ENCODE measurements around the gene ZNF804B.
"Not testable (repeated sequence)": the region's sequence is repeated elsewhere in the genome, so short reads cannot be mapped to it uniquely, and the experiment has no call there.

The ZNF804B gene

DNA sequence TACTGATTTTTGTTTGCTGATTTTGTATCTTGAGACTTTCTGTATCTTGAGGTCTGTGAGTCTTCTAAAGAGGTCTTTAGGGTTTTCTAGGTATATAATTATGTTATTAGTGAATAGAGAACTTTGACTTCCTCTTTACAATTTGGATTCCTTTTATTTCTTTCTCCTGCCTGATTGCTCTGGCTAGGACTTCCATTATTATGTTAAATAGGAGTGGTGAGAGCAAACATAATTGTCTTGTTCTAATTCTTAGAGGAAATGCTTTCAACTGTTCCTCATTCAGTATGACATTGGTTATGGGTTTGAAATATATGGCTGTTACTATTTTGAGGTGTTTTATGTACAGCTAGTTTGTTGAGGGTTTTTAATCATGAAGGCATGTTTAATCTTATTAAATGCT, 344.1 kb downstream of the ZNF804B start:
- no peak for DNase-seq

DNA sequence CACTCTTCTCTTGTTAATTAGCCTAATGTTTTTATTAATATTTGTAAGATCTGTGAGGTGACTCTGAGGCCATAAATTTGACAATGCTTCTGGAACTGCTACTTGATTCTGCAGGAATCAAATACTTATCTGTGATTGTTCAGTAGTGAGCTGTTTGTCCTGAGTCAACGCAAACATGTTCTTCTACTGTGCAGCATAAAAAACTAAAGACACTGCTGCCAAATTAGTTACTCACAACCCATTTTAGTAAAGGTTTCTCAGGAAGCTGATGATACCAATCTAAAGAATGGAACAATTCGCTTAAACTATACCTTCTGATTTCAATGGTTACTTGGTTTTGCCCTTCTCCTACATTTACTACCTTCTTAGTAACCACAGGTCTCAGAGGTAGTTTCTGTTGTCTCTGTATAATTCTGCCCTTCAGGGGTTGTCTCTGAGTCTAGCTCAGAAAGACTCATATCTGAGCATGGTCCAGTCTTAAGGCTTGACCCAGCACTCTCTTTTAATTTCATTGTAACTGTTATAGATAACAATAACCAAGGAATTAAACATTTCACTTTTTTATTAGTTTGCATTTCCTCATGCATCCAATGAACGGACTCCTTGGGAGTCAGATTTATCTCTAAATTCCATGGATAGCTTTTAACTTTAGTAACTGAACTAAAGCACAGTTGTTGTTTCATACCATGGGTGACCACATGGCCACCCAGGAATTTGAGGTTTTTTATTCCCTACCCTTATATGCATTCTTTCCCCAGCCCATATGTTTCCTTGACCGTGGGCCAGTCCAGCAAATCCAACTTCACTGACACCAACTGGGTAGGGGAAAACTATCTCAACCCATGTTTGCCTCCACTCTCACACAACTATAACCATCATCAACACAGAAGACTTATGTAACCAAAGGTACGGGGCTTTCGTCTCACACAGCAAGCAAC, 345.5 kb downstream of the ZNF804B start:
- DNase-seq, result no peak

DNA sequence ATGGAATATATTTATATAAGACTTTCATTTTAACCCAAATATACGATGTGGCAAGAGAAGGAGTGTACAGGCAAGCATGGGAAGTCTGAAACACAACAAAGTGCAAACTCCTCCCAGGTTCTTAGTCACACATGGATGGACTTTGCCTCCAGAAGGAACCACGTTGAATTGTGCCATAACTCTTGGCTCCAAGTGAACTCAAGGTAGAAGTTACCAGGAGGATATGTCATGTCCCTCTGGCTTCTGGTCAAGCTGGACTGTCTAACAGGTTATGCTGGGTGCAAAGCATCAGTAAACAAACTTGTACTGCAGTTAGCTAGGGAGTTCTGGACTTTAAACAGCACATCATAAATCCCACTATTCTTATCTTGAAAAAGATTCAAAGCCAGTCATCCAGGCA, 364.4 kb downstream of the ZNF804B start:
- no peak for DNase-seq

DNA sequence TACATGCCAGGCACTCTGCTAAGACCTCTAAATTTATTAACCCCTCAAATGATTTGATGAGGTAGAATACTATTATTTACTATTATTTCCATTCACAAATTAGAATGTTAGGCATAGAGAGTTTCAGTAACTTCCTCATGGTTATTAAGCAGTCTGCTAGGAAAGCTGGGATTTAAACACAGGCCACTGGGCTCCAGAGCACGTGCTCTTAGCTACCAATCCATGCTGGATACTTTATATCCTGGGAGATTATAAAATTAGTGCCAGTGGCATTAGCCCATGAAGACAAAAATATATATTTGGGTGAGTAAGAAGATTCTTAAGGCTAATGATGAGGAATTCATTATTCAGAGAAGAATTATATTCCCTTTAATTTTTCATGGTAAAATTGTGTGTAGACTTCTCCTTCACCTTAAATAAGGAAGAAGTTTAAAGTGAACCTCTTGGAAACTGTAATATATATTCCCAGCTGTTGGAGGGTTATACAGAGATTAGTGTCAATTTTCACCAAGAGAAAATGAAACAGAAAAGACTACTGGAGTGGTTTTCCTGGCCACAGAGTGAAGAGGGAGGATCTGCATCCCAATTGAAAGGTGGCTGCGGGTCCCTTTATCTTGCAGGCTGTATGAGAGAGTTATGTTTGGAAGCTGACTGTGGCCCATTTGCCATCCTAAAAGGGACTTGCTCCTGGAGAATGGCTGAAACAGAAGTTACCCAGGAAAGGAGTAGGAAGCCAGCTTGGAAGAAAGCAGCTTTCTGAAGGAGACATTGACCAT, 370.3 kb downstream of the ZNF804B start:
- no peak for DNase-seq

DNA sequence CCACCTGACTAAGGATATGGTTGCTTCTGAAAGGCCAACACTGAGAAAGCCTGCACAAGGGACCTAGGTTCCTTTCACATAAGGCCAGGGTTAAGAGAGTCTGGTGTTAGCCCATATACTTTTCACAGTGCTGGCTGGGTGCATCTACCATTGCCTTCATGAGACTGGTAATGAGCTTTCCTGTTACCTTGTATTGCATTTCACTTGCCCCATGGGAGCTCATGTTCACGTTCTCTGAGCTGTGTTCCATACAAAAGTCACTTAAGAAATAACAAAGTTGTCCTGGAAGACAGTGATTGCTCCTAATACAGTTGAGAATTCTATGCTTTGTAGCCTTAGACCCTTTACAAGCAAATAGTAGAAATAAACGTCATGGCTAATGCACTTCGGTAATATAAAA, 373.9 kb downstream of the ZNF804B start:
- DNase-seq, result no peak

DNA sequence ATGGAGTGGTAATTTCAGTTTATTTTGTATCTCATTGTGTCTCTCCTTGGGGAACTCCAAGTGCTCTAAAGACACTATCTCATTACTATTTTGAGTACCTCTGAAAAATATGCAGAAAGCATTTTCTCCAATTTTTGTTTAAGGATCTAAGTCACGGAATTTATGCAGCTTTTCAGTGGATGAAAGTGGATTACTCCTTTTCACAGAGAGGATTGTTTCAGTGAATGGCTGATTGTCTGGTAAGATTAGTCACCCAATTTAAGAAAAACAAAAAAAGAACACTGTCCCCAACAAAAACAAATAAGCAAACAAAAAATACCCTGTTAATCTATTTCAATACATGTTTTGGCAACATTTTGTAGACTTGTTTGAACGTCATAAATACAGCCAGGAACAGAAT, 374.3 kb downstream of the ZNF804B start:
- no peak for DNase-seq

DNA sequence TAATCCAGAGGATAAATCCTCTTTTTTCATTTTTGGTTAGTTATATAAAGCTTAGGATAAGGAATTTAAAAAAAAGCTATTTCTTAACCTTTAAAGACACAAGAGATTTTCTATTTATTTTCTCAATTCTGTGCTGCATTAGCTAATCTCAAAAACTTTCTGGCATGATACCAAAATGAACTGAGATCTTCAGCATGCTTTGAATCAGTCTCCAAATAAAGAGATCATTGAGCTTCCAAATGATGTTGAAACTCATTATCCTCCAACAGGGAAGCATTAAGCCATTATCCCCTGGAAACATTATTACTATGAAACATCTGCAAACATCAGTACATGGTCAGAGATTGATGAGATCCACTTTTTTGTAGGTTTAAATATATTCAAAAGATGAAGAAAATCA, 386.3 kb downstream of the ZNF804B start:
- DNase-seq, result no peak

DNA sequence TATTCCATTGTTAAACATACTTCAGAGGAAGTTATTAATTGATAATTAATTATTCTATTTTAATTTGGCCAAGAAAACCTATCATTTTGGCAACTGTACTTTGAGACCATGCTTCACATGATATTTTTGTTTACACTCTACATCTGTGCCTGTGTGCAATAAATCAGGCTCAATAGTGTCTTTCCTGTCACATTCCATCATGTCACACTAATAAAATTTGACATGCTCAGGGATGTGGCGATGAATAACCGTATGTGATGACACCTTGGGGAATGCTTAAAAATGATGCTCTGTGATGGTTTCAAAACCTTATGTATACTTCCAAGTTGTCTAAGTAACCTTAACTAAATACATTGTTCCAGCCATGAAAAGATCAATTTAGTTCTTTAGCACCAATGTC, 400.6 kb downstream of the ZNF804B start:
- no peak for DNase-seq

DNA sequence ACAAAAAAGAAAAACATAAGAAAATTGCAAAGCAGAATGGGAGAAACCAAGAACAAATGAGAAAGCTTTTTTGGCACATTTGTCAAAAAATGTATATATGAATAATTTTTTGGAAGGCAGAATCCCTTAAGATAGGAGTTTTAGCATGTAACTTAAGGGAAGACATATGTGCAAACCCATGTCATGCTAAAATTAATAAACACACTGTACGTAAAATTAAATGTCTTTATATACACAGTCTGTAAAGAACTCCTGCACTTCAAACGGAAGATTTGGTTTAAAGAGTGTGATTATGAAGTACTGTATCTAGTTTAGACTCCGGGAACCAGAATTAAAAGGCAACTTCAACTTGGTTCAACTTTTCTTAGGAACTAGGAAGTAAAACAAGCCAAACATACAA, 405.9 kb downstream of the ZNF804B start:
- no peak for DNase-seq

DNA sequence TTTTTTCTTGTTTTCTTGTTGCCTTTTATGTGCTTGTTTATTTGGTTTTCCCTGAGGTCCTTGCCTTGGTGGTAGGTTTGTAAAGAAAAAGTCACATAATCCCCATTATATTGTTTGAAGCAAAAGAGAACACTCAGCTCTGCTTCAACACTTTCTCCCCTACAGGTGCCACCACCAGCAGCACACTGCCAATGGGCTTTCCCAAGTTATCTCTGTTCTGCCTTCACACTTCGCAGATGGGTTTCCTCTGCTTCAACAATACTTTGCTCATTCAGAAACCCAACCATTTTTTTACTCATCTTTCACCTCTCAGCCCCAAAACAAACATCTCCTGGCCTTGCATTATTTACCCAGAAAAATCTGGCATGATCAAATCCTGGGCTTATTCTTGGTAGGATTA, 411.1 kb downstream of the ZNF804B start:
- no peak for DNase-seq

DNA sequence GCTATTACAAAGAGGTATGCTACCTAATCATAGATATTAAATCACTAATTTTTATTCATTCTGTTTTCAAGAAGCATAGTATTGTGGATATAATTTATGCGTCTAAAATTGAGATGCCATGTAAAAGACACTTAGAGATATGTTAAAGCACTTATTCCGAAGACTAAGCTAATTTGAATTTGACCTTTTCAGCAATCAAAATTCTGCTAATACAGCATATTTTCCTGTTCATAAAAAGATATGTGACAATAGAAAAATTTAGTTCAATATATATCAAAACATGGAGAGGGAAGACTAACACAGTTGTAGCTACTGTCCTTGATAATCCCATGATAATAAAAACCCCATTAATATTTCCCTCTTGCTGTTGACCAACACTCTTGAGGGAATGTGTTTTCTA, 422.6 kb downstream of the ZNF804B start:
- DNase-seq, result no peak

DNA sequence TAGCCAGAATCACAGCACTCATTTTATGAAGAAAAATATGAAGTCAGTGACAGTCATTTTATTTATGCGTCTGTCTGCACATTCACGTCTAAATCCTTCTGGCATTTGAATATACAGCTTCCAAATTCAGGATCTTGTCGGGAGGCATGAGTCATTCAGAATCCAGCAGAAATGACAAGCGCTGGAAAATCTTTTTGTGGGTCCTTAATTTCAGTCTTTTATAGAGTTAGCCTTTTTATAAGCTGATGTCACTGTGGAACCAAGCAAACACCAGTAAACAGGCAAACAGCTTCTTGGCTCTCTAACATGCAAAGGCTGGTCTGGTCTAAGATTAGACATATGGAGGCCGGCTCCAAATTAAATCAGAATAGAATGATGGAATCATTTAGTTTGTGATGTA, 424.2 kb downstream of the ZNF804B start:
- DNase-seq, result no peak

DNA sequence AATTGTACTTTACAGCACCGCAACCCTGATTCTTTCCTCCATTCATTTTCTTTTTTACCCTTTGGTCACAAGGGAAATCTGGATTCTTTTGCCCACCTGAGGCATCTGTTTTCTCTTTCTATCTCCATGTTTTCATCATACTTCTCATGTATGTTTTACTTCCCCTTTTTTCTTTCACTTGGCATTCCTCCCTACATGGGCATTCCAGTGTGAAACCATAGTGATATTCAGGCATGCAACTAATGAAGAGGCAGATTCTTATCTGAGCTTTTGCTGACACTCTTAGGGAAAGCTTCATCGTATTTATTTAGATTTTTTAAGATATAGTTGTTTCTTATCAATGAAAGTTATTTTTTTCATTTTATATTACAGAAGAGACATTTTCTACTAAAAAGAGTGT, 441.3 kb downstream of the ZNF804B start:
- DNase-seq, result no peak

DNA sequence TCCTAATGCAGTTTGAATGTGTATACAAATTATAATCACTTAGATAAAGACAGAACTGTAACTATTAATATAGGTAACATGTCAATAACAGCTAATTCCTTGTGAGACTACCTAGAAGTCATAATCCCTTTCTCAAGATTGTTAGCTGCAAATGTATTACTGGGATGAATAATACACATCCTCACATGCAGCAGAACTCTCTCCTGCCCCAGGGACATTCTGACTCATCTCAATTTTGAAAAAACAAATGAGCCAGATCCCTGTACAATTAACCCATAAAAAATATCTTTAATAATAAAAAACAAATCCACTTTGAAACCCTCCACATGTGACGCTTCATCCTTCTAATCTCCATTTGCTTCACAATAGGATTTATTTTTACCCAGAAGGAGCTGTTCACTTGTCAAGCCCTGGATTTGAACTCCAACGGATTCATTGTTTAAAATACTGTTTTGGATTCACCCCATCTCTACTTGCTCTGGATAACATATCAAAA, 464.4 kb downstream of the ZNF804B start:
- no peak for DNase-seq

DNA sequence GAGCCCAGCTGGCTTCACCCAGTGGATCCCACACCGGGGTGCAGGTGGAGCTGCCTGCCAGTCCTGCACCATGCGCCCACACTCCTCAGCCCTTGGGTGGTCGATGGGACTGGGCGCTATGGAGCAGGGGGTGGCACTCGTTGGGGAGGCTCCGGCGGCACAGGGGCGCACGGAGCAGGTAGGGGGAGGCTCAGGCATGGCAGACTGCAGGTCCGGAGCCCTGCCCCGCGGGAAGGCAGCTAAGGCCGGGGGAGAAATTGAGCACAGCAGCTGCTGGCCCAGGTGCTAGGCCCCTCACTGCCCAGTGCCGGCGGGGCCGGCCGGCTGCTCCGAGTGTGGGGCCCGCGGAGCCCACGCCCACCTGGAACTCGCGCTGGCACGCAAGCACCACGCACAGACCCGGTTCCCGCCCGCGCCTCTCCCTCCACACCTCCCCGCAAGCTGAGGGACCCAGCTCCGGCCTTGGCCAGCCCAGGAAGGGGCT, 469.2 kb downstream of the ZNF804B start:
- DNase-seq, result not testable (repeated sequence)

DNA sequence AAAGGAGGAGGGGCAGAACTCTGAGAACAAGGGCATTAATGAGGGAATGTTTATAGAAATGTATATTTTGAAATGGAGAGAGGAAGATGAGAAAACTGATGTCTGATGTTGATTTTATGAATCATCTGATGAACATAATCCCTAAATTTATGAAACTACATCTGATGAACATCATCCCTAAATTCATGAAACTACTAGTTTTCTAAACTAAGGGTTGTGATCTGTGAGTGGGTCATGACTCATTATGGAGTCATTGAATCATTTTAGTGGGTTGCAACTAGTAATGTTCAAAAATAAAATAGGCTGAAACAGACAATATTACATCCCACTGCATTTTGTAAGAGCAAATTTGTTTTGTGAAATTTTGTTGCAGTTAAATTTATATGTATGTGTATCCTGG, 478.7 kb downstream of the ZNF804B start:
- DNase-seq, result no peak

DNA sequence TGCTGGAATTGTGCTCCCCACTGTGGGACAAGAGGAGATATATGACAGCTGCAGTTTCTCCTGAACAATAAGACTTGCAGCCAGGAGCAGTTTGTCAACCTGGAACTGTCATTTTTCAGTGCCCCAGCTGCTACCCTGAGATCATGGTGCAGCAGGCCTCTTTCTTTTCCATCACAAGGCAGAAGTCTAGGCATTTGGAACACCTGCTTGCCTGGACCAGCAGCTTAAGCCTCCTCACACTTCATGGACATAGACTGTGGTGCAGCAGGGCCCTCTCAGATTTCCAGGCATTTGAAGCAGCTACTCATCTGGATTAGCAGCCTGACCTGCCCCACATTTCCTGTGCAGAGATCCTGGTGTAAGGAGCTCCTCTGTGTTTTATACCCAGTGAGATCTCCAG, 486.7 kb downstream of the ZNF804B start:
- DNase-seq, result no peak

DNA sequence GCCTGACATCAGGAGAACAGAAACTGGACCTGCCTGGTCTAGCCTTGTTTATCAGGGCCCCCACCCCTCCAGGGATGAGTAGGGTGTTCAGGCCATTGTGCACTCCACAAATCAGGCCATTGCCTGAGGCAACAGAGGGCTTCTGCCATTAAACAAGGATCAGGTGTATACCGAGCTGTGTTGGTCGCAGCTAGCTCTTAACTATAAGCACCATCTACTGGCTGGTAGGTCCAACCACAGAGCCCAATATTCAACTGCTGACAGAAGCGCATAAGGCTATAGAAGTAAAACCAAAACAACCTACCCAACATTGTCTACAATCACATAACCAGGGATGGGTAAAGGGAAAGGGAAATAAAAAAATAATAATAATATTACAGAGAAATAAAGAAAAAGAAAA, 487.7 kb downstream of the ZNF804B start:
- no peak for DNase-seq

DNA sequence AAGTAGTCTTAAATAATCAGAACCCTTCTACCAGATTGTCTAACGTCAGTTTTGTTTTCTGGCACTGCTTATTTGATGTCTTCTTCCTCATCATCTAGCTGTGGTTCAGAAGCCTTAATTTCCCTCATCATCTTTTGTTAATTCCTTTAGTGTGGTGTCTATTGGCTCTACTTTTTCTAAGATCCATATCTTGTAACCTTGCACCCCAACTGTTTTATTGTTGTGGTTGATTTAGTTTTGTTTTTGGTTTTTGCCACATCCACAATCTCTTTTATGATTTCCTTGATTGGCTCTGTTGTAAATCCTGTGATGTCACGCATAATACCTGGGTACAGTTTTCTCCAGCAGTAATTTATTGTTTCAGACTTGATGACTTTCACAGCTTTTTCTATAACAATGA, 499.6 kb downstream of the ZNF804B start:
- peak in 1 of 5 experiments; percentile 35 for DNase-seq

DNA sequence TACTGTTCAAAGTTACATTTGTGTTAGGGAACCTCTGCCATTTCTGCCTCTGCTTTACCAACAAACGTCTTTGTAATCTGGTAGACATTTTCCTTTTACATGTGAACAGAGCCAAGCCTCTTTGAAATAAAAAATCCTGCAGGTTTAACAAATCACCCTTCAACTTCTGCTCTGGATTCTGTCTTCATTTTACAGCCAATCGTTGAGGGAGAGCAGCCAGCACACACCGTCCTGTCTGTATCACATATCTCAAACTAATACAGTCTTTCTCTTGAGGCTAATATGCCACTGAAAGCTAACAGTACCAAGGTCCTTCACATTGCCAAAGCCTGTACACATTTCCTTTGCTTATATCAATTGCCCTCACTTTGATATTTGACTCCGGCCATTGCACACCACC, 504.6 kb downstream of the ZNF804B start:
- no peak for DNase-seq

DNA sequence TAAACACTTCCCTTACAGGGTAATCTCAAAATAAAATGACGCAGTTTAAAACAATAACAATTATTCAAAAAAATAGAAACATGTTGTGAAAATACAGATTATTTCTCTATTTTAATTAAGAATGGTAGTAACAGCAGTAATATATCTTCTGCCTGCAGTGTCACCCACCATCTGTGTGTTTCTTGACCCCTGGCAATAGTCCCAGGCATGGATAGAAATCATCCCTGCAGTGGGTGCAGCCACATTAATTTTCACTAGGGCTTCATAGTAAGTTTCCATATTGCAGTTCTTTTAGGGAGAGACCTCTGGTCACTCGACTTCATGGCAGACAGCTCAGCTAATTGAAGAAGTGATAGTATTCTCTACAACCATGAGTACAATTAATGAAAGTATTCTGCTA, 506.1 kb downstream of the ZNF804B start:
- DNase-seq, result no peak

DNA sequence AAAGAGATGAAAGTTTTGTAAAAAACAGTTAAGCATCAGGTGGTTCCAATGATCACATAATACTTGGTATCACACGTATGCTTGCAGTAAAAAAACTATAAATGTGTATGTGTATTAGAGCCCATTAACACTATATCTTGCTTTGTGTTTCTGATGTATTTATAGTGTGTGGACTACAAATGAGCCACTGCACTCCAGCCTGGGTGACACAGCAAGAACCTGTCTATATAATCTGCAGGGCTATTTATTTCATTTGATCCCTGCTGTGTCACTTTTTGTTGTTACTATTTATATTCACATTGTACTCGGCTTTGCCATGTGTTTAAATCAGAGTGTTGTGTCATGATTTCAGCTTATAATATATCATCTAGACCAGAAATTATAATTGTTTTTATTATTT, 523.8 kb downstream of the ZNF804B start:
- no peak for DNase-seq

DNA sequence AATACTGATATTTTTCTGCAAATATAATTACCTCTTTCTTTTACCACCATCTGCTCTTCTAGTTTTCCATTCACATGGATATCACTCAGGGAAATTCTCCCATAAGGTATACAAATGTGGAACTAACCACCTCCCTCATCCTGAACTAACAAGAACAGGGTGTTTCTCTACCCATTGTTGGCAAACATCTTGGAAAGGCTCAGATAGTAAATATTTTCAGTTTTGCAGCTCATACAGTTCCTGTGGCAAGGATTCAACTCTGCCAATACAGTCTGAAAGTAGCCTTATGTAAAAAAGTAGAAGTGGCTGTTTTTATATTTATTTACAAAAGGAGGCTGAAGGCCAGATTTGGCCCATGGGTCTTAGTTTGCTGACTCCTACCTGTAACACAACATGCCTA, 549.0 kb downstream of the ZNF804B start:
- DNase-seq, result no peak

DNA sequence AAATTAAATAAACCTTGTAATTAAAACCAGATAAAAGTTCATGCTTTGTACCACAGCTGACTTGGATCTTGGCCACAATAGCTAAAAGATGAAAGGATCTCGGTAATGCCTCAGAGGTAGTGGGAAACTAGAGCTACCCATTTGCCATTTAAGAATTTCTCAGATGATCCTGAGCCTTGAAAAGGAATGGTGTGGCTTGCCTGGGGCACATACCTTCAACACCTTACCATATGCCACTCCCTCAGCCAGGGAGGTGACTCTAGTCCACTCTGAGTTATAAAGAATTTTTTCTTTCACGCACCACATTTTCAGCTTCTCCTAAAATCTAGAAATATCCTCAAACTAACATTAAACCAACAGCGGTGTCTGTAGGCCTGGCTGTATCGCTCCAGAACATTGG, 552.4 kb downstream of the ZNF804B start:
- no peak for DNase-seq
